A673 (cell line): ENCODE measurements around the gene PCDH19. TPM values are rescaled to one million over a fixed set of nuclear protein-coding genes. Genes with fewer than 3 reads are reported as not detected.
A peak's percentile ranks its signal among the peaks of the same experiment; 100 is the strongest.

Source experiments
- BruUV-seq: library from RNA; stranded (reverse); fragments of 400-500 nt; replicated peaks from 2 replicates; lab custom pipeline; 2021; lab: Mats Ljungman, UMichigan
- CTCF ChIA-PET: fragments of 300-600 bp; sonication (Branson Sonifier 250); formaldehyde crosslinking; loops from one replicate; lab custom pipeline; 2022; ENCODE audit warnings: antibody characterized with exemption; lab: Charles Lee
- POLR2A ChIA-PET: fragments of 300-600 bp; sonication (Branson Sonifier 250); formaldehyde crosslinking; loops from one replicate; lab custom pipeline; 2022; ENCODE audit warnings: antibody characterized with exemption; ENCODE audit not compliant: low non-redundant PET; lab: Charles Lee
- DNase-seq: peaks from one replicate; pipeline ENCODE4 v3.0.0-alpha.2; 2015; ENCODE audit warnings: low spot score
- H3K27ac ChIP-seq: fragments of 200-600 bp; sonication (generic); 2 replicates; pipeline ENCODE4 v1.5.1; 2016; ENCODE audit warnings: mixed run types, low read depth, mild to moderate bottlenecking, mixed read lengths, antibody characterized with exemption, low read length; ENCODE audit not compliant: poor library complexity, severe bottlenecking
- H3K27me3 ChIP-seq: fragments of 200-600 bp; sonication (generic); replicated peaks from 2 replicates; pipeline ENCODE4 v1.6.1; 2017; ENCODE audit warnings: mixed run types, low read depth, mild to moderate bottlenecking, mixed read lengths, antibody characterized with exemption, low read length; ENCODE audit not compliant: insufficient read depth, poor library complexity
- H3K36me3 ChIP-seq: fragments of 200-600 bp; sonication (generic); 2 replicates; pipeline ENCODE4 v1.6.1; 2016; ENCODE audit warnings: mixed run types, mild to moderate bottlenecking, mixed read lengths, antibody characterized with exemption, low read length; ENCODE audit not compliant: insufficient read depth, poor library complexity, severe bottlenecking
- H3K4me1 ChIP-seq: fragments of 200-600 bp; sonication (generic); 2 replicates; pipeline ENCODE4 v1.6.1; 2017; ENCODE audit warnings: mixed run types, mild to moderate bottlenecking, mixed read lengths, antibody characterized with exemption, low read length; ENCODE audit not compliant: insufficient read depth, poor library complexity, severe bottlenecking
- H3K4me3 ChIP-seq: fragments of 200-600 bp; sonication (generic); 2 replicates; pipeline ENCODE4 v1.5.1; 2016; ENCODE audit warnings: low read depth, mixed run types, mild to moderate bottlenecking, mixed read lengths, low read length; ENCODE audit not compliant: poor library complexity, severe bottlenecking
- H3K9me3 ChIP-seq: fragments of 200-600 bp; sonication (generic); 2 replicates; pipeline ENCODE4 v1.6.1; 2016; ENCODE audit warnings: mixed run types, low read depth, mild to moderate bottlenecking, mixed read lengths, antibody characterized with exemption, low read length; ENCODE audit not compliant: poor library complexity, severe bottlenecking
- CTCF ChIP-seq: fragments of 300-800, 200-600 bp; sonication (generic); conservative IDR thresholded peaks from 2 replicates; pipeline ENCODE4 v1.5.1; 2017; ENCODE audit warnings: low read depth, mild to moderate bottlenecking, antibody characterized with exemption, low read length, moderate library complexity, mixed read lengths
- EZH2 ChIP-seq: fragments of 200-600 bp; sonication (generic); IDR thresholded peaks from 2 replicates; pipeline ENCODE4 v1.6.1; 2017; ENCODE audit warnings: borderline replicate concordance, low read depth, mild to moderate bottlenecking, mixed read lengths, antibody characterized with exemption, low read length; ENCODE audit not compliant: poor library complexity, severe bottlenecking
- intact Hi-C: fragments of 100-400 bp; cut with micrococcal nuclease; formaldehyde crosslinking; loops from one replicate; pipeline ENCODE4 v1.10.0; 2022; ENCODE audit not compliant: unreplicated experiment
- total RNA-seq: library from RNA; stranded (reverse); gene quantifications from 2 replicates; pipeline ENCODE4 v1.2.3, GENCODE V29; 2021

Gene PCDH19
- total RNA-seq, 1 experiment from 2014 or later, result 0.80 TPM

GRCh38 chrX:100319716-100320115 is 90.4 kb downstream of the PCDH19 start:
- TF ChIP-seq CTCF (no peak), EZH2 (no peak)
- Histone ChIP-seq H3K27ac (no peak overlapping the region), H3K9me3 (no peaks in the 10 kb centered on the region), H3K36me3 (no peaks in the 10 kb centered on the region), H3K4me1 (no peaks in the 10 kb centered on the region), H3K4me3 (no peak overlapping the region), H3K27me3 (no peaks in the 10 kb centered on the region)
- ChIA-PET CTCF (no interaction called here), POLR2A (no interaction called here)
- intact Hi-C loops, result no loop called here
- no TSS peak for BruUV-seq
- DNase-seq, result no peak

GRCh38 chrX:100316987-100317386 is 93.1 kb downstream of the PCDH19 start:
- Histone ChIP-seq H3K9me3 (no peaks in the 10 kb centered on the region), H3K36me3 (no peaks in the 10 kb centered on the region), H3K27me3 (no peaks in the 10 kb centered on the region), H3K4me1 (no peaks in the 10 kb centered on the region), H3K4me3 (no peak overlapping the region), H3K27ac (no peak overlapping the region)
- BruUV-seq, result no TSS peak
- no peak for TF ChIP-seq EZH2
- no peak for TF ChIP-seq CTCF
- CTCF ChIA-PET, result no interaction called here
- DNase-seq, result peak; percentile 46
- POLR2A ChIA-PET, result no interaction called here
- intact Hi-C loops, result no loop called here

DNA sequence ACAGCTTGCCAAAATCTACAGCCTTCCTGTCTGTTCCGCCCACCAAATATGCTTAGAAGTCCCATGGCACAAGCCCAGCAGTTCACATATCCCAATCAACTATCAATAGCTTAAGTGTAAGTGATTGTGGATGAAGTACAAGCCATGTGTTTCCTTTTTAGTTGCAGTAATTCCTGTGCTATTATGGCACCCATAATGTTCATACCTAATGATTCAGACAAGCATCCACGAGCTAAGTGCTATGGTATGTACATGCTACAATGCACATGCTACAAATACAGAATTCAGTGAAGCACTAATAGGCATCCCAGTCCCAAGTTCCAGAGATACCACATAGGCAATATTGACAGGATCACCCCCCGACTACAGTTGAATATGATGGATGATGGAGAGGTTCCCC is 94.5 kb downstream of the PCDH19 start:
- H3K4me3 ChIP-seq, result no peak overlapping the region
- intact Hi-C loops, result no loop called here
- no peaks in the 10 kb centered on the region for H3K27me3 ChIP-seq
- no peaks in the 10 kb centered on the region for H3K36me3 ChIP-seq
- no peaks in the 10 kb centered on the region for H3K9me3 ChIP-seq
- no peak for DNase-seq
- no TSS peak for BruUV-seq
- no peaks in the 10 kb centered on the region for H3K4me1 ChIP-seq
- POLR2A ChIA-PET, result no interaction called here
- CTCF ChIA-PET, result no interaction called here
- no peak overlapping the region for H3K27ac ChIP-seq
- no peak for TF ChIP-seq EZH2
- TF ChIP-seq CTCF, result no peak
